ENCODE data around the gene GCN1. TPM values are rescaled to one million over a fixed set of nuclear protein-coding genes. Genes with fewer than 3 reads are reported as not detected.
A peak's percentile ranks its signal among the peaks of the same experiment; 100 is the strongest.

The GCN1 gene
- total RNA-seq, 1 donor from 2014 or later, result 49.0 TPM

DNA sequence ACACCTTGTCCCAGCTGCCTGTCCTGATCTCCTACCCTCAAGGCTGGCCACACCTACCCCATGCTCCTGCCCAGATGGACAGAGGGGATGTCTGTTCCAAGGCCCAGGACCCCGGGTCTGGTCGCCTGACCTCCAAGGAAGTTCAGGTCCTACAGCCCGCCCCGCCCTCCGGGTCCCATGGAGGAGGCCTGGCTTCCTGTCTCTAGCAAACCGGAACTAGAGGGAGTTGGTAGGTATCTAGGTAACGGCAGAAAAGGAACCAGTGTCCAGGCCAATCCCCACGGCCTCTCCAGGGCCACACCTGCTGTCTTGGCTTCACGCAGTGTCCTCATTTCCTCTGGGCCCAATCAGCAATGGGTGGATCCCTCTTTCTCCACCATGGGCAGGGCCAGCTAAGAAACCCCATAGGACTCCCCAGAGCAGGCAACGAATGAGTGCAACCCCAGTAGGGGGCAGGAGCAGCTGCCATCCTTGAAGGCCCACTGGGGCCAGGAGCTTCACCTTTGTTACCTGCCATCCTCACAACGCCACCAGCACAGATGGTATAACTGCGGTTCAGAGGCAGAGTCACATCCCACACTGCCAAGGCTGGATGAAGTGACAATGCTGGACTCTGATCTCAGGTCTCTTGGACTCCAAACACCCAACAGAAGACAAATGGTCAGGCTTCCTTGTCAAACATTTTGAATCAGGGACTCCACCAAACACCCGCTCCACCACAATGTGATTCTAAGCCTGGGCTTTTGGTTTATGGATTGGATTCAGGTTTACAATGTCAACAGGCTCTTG lies 31.5 kb upstream of the GCN1 start:
- TF ChIP-seq CTCF (IDR thresholded peaks at IDR 0.05), result no peak
- DNase-seq (ENCODE audit: low spot score in 2 of 2), result no peak
- Histone ChIP-seq H3K4me1 (peaks cover 37 to 50% of the 10 kb centered on the region in 2 donors), H3K4me3 (no peak overlapping the region), H3K36me3 (peaks cover 40 to 44% of the 10 kb centered on the region in 2 donors), H3K27me3 (no peaks in the 10 kb centered on the region), H3K27ac (peak overlapping the region in 1 of 2 donors; percentile 54), H3K9me3 (no peaks in the 10 kb centered on the region)
- intact Hi-C loops (cut with DNase I), result no loop called here

- no peak for TF ChIP-seq CTCF (IDR thresholded peaks at IDR 0.05)
- Histone ChIP-seq H3K9me3 (no peaks in the 10 kb centered on the region), H3K36me3 (peaks cover 49 to 52% of the 10 kb centered on the region in 2 donors), H3K4me1 (peaks cover 28 to 41% of the 10 kb centered on the region in 2 donors), H3K4me3 (peak overlapping the region in 1 of 2 donors; percentile 46), H3K27me3 (no peaks in the 10 kb centered on the region), H3K27ac (peak overlapping the region; percentile 52 to 54)
- intact Hi-C loops (cut with DNase I), result no loop called here
- no peak for DNase-seq (ENCODE audit: low spot score in 2 of 2)
Measured at GRCh38 chr12:120225200-120225558, 30.7 kb upstream of the GCN1 start.

DNA sequence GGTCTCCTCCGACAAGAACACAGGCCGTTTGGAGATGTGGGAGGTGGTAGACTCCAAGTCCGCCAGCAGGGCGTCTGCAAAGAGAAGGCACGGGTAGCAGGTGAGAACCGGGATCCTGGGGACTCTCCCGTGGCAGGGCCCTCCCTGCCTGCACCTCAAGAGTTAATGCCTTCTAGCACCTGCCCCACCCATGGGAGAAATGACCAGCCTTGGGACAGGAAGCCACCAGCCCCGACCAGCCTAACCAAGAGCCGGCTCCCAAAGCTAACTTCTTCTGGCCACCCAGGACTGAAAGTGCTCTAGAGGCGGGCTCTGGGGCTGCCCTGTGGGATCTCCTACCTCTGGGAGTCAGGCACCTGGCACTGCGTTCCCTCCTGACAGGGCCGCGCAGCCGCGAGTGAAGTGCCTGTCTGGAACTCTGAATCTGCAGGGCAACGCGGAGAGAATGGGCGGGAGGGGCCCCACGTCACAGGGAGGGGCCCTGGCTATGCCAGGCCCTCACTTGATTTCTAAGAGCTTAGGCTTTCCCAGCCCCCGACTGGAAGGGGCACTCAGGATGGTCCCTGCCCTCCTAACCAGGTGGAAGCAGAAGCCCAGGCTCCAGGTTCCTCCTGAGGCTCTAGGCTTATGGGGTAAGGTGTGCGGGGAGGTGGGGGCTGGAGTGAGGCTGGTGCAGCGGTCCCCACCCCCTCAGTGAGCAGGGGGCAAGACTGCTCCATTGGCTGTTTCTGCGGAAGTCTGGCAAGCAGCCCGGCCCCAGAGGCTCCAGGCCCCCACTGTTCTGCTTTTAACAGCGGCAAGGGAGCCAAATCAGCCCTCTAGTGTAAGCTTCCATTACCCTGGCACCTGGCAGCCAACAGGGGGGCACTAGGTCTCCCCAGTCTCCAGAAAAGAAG lies 30.0 kb upstream of the GCN1 start:
- Histone ChIP-seq H3K27ac (peak overlapping the region; percentile 52 to 54), H3K4me3 (peak overlapping the region; percentile 19 to 46), H3K4me1 (peaks cover 22 to 35% of the 10 kb centered on the region in 2 donors), H3K9me3 (no peaks in the 10 kb centered on the region), H3K36me3 (peaks cover 55 to 59% of the 10 kb centered on the region in 2 donors), H3K27me3 (no peaks in the 10 kb centered on the region)
- intact Hi-C loops (cut with DNase I), result no loop called here
- no peak for DNase-seq (ENCODE audit: low spot score in 2 of 2)
- TF ChIP-seq CTCF (IDR thresholded peaks at IDR 0.05), result no peak

- Histone ChIP-seq H3K27ac (peak overlapping the region; percentile 52 to 54), H3K36me3 (peaks cover 64 to 67% of the 10 kb centered on the region in 2 donors), H3K4me1 (peaks cover 14 to 26% of the 10 kb centered on the region in 2 donors), H3K9me3 (no peaks in the 10 kb centered on the region), H3K27me3 (no peaks in the 10 kb centered on the region), H3K4me3 (no peak overlapping the region)
- TF ChIP-seq CTCF (IDR thresholded peaks at IDR 0.05), result no peak
- intact Hi-C loops (cut with DNase I), result no loop called here
- no peak for DNase-seq (ENCODE audit: low spot score in 2 of 2)
Measured at GRCh38 chr12:120223458-120224303, 29.2 kb upstream of the GCN1 start.

GRCh38 chr12:120222288-120222832 lies 27.8 kb upstream of the GCN1 start:
- DNase-seq (ENCODE audit: low spot score in 2 of 2), result no peak
- H3K4me3 ChIP-seq, result no peak overlapping the region
- no peaks in the 10 kb centered on the region for H3K9me3 ChIP-seq
- H3K27me3 ChIP-seq, result no peaks in the 10 kb centered on the region
- H3K4me1 ChIP-seq, result peaks cover 12 to 16% of the 10 kb centered on the region in 2 donors
- peaks cover 71 to 81% of the 10 kb centered on the region in 2 donors for H3K36me3 ChIP-seq
- no peak for TF ChIP-seq CTCF (IDR thresholded peaks at IDR 0.05)
- intact Hi-C loops (cut with DNase I), result no loop called here
- no peak overlapping the region for H3K27ac ChIP-seq

All from ascending aorta (tissue), 2 donors.